HG02840 (cell line): ENCODE results near the gene ADCK2.
"Not testable (repeated sequence)": the region's sequence is repeated elsewhere in the genome, so short reads cannot be mapped to it uniquely, and the experiment has no call there.

Experiments used
- ATAC-seq: cut with Tn5 transposase; IDR thresholded peaks from one replicate; pipeline ENCODE4 v1.9.1; 2021; ENCODE audit warnings: mild to moderate bottlenecking, moderate library complexity, moderate number of reproducible peaks; ENCODE audit not compliant: unreplicated experiment, low FRiP score

The ADCK2 gene

GRCh38 chr7:140672382-140673062 is at the start of gene ADCK2:
Gene ADCK2 (plus strand): TSS chr7:140672945. CDS start chr7:140673331, 386 bp downstream.
- ATAC-seq = peak; percentile 41

GRCh38 chr7:140623980-140624379 is 48.8 kb upstream of the ADCK2 start:
- ATAC-seq = no peak

GRCh38 chr7:140624392-140625191 is 48.2 kb upstream of the ADCK2 start:
- ATAC-seq = no peak

- not testable (repeated sequence) for ATAC-seq
Observed at GRCh38 chr7:140625192-140625558, 47.6 kb upstream of the ADCK2 start.

GRCh38 chr7:140625908-140626868 is 46.6 kb upstream of the ADCK2 start:
- ATAC-seq = no peak

GRCh38 chr7:140631021-140631420 is 41.7 kb upstream of the ADCK2 start:
- ATAC-seq = no peak

GRCh38 chr7:140631602-140632001 is 41.1 kb upstream of the ADCK2 start:
- ATAC-seq = no peak

- ATAC-seq = no peak
Observed at GRCh38 chr7:140635345-140635744, 37.4 kb upstream of the ADCK2 start.

GRCh38 chr7:140635816-140636215 is 36.9 kb upstream of the ADCK2 start:
- no peak for ATAC-seq

GRCh38 chr7:140637400-140637799 is 35.3 kb upstream of the ADCK2 start:
- ATAC-seq = no peak

- no peak for ATAC-seq
Observed at GRCh38 chr7:140638173-140638791, 34.5 kb upstream of the ADCK2 start.

GRCh38 chr7:140639366-140640053 is 33.2 kb upstream of the ADCK2 start:
- ATAC-seq = no peak

- no peak for ATAC-seq
Observed at GRCh38 chr7:140640060-140640637, 32.6 kb upstream of the ADCK2 start.

GRCh38 chr7:140640727-140641523 is 31.8 kb upstream of the ADCK2 start, which contains the start of gene DENND2A:
Gene DENND2A (minus strand): TSS chr7:140640813. CDS start chr7:140602397, 38,416 bp downstream.
- ATAC-seq = no peak

GRCh38 chr7:140641524-140642195 is 31.1 kb upstream of the ADCK2 start:
- no peak for ATAC-seq

GRCh38 chr7:140643416-140643815 is 29.3 kb upstream of the ADCK2 start:
- ATAC-seq = no peak

- not testable (repeated sequence) for ATAC-seq
Observed at GRCh38 chr7:140644761-140645160, 28.0 kb upstream of the ADCK2 start.
